Type B pancreatic cell (in vitro differentiated cells): ENCODE measurements around the gene APOBEC2. TPM values are rescaled to one million over a fixed set of nuclear protein-coding genes. Genes with fewer than 3 reads are reported as not detected.

Experiments used
- DNase-seq: peaks from one replicate; pipeline ENCODE4 v3.0.0; 2021; ENCODE audit warnings: mixed read lengths; ENCODE audit not compliant: unreplicated experiment; ENCODE audit errors: extremely low spot score
- H3K27ac Mint-ChIP-seq: 2 replicates; pipeline ENCODE4 v1.8.0; 2021; ENCODE audit warnings: mild to moderate bottlenecking, mixed read lengths
- H3K27me3 Mint-ChIP-seq: 2 replicates; pipeline ENCODE4 v1.8.0; 2021; ENCODE audit warnings: mixed read lengths
- H3K36me3 Mint-ChIP-seq: 2 replicates; pipeline ENCODE4 v1.8.0; 2021; ENCODE audit warnings: mixed read lengths
- H3K4me1 Mint-ChIP-seq: one replicate; pipeline ENCODE4 v1.8.0; 2021; ENCODE audit warnings: mixed read lengths; ENCODE audit not compliant: unreplicated experiment
- H3K4me3 Mint-ChIP-seq: 2 replicates; pipeline ENCODE4 v1.8.0; 2021; ENCODE audit warnings: mild to moderate bottlenecking, mixed read lengths
- H3K9me3 Mint-ChIP-seq: 2 replicates; pipeline ENCODE4 v1.8.0; 2021; ENCODE audit warnings: mixed read lengths
- CTCF ChIP-seq: fragments of 200-600 bp; sonication (generic); conservative IDR thresholded peaks from 2 replicates; pipeline ENCODE4 v1.5.0; 2021; ENCODE audit warnings: antibody characterized with exemption, mild to moderate bottlenecking
- total RNA-seq: library from RNA; stranded (reverse); gene quantifications from 2 replicates; pipeline ENCODE4 v1.2.1, GENCODE V29; 2021; ENCODE audit warnings: low replicate concordance

APOBEC2 gene
- total RNA-seq, 1 donor from 2014 or later, result 1.5 TPM

DNA sequence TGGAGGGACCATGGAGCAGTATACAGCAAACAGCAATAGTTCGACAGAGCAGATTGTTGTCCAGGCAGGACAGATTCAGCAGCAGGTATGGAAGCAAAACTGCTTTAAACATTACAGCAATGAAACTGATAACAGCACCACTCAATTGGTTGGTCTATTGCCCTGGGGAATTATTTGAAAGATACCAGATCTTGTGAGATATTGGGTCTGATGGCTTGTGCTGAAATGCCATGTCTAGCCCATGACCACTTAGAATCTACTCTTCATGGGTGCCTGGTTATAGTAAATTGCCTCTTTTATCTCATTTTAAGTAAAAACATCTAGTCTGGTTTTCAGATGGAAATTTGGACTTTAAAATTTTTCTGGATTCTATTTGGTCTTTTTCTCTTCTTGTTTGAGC lies 26.1 kb downstream of the APOBEC2 start:
- Mint-ChIP-seq H3K4me1 (peaks cover 15% of the 10 kb centered on the region), H3K36me3 (peaks cover 22% of the 10 kb centered on the region), H3K9me3 (no peaks in the 10 kb centered on the region), H3K27ac (no peak overlapping the region), H3K4me3 (no peak overlapping the region), H3K27me3 (no peaks in the 10 kb centered on the region)
- no peak for DNase-seq
- TF ChIP-seq CTCF, result no peak

GRCh38 chr6:41080621-41081020 lies 27.6 kb downstream of the APOBEC2 start:
- no peak overlapping the region for H3K4me3 Mint-ChIP-seq
- no peak for TF ChIP-seq CTCF
- H3K27me3 Mint-ChIP-seq, result no peaks in the 10 kb centered on the region
- H3K9me3 Mint-ChIP-seq, result no peaks in the 10 kb centered on the region
- no peak for DNase-seq
- H3K36me3 Mint-ChIP-seq, result peaks cover 31% of the 10 kb centered on the region
- H3K27ac Mint-ChIP-seq, result no peak overlapping the region
- peaks cover under 1% of the 10 kb centered on the region for H3K4me1 Mint-ChIP-seq

DNA sequence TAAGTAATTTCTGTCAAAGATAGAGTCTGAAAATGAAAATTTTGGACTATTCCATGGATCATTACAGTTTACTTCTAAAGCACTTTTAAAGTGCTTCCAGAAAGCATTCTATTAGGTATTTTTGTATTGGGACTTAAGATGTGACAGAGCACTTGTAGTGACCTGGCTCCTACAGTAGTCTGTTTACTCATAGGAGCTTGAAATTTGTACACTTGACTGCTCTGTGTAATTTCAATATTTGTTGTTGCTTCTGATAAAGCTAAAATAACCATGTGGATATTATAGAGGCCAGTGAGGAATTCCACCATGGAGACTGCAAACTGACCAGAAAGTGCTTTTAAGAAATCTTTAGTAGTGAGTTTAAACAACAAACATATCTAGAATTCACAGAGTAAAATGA lies 30.1 kb downstream of the APOBEC2 start:
- Mint-ChIP-seq H3K9me3 (no peaks in the 10 kb centered on the region), H3K27ac (no peak overlapping the region), H3K36me3 (peaks cover 42% of the 10 kb centered on the region), H3K4me1 (no peaks in the 10 kb centered on the region), H3K4me3 (no peak overlapping the region), H3K27me3 (no peaks in the 10 kb centered on the region)
- no peak for DNase-seq
- TF ChIP-seq CTCF, result no peak

- Mint-ChIP-seq H3K9me3 (no peaks in the 10 kb centered on the region), H3K36me3 (peaks cover 43% of the 10 kb centered on the region), H3K27ac (no peak overlapping the region), H3K4me3 (no peak overlapping the region), H3K4me1 (no peaks in the 10 kb centered on the region), H3K27me3 (no peaks in the 10 kb centered on the region)
- no peak for TF ChIP-seq CTCF
- DNase-seq, result no peak
Measured at GRCh38 chr6:41085182-41085581, 32.2 kb downstream of the APOBEC2 start.

DNA sequence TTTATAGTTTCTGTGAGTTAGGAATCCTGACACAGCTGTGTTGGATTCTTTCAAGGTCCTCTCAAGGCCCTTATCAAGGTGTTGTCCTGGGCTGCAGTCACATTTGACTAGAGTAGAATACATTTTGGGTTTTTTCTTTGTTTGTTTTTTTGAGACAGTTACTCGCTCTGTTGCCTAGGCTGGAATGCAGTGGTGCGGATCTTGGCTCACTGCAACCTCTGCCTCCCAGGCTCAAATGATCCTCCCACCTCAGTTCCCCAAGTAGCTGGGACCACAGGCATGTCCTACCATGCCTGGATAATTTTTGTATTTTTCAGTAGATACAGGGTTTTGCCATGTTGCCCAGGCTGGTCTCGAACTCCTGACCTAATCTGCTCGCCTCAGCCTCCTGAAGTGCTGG lies 35.4 kb downstream of the APOBEC2 start:
- TF ChIP-seq CTCF, result no peak
- H3K27me3 Mint-ChIP-seq, result no peaks in the 10 kb centered on the region
- H3K9me3 Mint-ChIP-seq, result no peaks in the 10 kb centered on the region
- no peak overlapping the region for H3K4me3 Mint-ChIP-seq
- H3K27ac Mint-ChIP-seq, result no peak overlapping the region
- no peak for DNase-seq
- no peaks in the 10 kb centered on the region for H3K4me1 Mint-ChIP-seq
- peaks cover 39% of the 10 kb centered on the region for H3K36me3 Mint-ChIP-seq
